ENCODE data around the gene PTPN3.

DNA sequence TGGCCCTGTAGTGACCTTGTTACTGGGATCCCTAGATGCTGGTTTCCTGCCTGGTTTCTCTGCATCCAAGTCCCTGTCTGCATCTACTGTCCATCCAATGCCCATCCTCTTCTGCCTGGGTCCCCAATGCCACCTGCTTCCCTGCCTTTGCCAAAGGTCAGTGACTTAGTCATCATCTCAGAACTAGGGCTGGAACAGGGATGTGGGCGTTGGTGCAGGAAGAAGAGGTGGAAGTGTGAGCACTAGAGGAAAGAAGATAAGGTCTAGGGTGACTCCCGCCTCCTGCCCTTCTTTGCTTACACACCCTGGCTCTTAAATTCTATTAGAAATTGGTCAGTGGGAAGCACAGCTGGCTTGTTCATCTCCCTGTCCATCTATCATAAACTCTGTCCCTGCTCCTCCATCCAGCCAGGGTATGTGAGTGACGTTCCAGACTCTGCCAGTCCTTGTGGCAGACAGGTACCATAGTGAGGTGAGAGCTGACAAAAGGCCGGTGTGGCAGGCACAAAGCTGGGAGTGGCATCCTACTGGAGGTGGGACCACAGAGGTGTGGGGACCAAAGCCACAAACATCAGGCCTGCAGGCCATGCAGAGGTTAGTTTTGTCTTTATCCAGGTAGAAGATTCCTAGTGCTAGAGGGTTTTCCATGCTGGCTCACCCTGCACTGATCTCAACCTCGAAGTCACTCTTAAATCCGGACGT is 9.2 kb downstream of the PTPN3 start:
- TF ChIP-seq YY1 (IDR thresholded peaks at IDR 0.05; ENCODE audit: insufficient read depth, insufficient read length) (no peak), ZNF274 (IDR thresholded peaks at IDR 0.05; ENCODE audit: low read depth, low read length) (no peak)
